ENCODE measurements around the gene CNGA3.
"Not testable (repeated sequence)": the region's sequence is repeated elsewhere in the genome, so short reads cannot be mapped to it uniquely, and the experiment has no call there.

CNGA3 gene

DNA sequence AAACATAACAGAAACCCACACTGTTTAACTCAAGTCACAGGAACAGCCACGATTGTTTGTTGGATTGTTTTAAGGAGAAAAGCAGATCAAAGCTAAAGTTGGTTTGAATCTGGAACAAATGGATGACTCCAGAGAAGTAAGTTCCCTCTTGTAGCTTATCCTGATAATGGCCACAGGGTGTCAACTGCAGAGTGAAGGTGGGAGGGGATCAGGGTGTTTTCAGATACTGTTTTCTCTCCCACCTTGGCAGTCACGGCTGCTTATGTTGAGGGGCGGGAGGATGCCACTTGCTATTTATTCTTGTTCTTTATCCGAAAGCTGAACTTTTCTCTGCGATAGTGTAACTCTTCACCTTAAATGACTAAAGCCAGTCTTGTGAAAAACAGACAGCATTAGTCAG, 61.9 kb downstream of the CNGA3 start (continued):
- TF ChIP-seq, protein P1, sequence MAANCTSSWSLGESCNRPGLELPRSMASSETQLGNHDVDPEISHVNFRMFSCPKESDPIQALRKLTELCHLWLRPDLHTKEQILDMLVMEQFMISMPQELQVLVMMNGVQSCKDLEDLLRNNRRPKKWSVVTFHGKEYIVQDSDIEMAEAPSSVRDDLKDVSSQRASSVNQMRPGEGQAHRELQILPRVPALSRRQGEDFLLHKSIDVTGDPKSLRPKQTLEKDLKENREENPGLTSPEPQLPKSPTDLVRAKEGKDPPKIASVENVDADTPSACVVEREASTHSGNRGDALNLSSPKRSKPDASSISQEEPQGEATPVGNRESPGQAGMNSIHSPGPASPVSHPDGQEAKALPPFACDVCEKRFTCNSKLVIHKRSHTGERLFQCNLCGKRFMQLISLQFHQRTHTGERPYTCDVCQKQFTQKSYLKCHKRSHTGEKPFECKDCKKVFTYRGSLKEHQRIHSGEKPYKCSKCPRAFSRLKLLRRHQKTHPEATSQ (tag by site-specific recombination; IDR thresholded peaks at IDR 0.05): no peak
- TF ChIP-seq ZNF654 (tag by site-specific recombination; IDR thresholded peaks at IDR 0.05; ENCODE audit: low read depth): no peak

DNA sequence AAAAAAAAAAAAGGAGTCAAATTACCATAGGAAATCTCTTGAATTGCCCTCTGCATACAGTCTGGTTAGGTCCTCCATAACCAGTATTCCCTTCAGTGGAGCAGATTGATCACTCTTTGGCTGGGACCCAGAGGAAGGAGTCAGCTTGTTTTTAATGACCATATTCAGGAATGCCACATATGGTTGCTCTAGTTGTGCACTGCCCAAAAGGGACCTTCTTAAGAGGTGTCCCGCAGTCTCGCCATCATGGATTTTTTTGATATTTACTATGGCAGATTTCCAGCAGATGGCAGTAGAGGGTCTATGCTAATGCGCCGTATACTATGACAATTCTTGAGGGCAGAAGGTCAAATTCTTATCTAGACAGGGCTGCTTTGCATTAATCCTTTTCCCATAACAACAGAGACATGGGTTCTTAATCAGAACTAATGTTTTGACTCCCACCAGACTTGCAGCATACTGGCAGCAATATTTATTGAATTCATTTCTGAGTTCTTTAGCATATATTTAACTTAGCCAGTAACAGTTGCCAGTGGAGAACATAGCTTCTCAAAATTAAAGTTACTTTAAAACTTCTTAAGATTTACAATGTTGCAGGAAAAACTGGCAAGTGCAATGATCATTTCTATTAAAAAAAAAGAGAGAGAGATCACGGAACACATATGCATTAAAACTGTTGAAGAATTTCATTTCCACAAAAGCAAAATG, 66.6 kb downstream of the CNGA3 start:
- Histone ChIP-seq H3K9me3 (ENCODE audit: control insufficient read depth, insufficient read depth, low read depth, low read length) (no peaks in the 10 kb centered on the region), H3K4me3 (ENCODE audit: low read depth, low read length) (no peak overlapping the region)

DNA sequence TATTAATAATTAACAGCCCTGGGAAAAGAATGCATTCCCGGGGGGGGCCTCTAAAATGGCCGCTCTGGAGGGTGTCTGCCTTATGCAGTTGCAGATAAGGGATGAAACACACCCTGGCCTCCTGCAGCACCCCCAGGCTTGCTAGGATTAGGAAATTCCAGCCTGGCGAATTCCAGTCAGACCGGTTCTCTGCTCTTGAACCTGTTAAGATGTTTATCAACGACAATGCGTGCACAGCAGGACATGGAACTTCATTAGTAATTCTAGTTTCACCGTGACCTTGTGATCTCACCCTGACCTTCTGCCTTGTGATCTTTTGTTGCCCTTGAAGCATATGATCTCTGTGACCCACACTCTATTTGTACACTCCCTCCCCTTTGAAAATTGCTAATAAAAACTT, 68.0 kb downstream of the CNGA3 start:
- H3K4me1 ChIP-seq (ENCODE audit: control insufficient read depth, insufficient read depth, low read length); H3K9me3 ChIP-seq (ENCODE audit: control insufficient read depth, insufficient read depth, low read depth, low read length); H3K4me3 ChIP-seq (ENCODE audit: low read depth, low read length); POLR2A ChIA-PET; H3K27ac ChIP-seq (ENCODE audit: extremely low read depth, low read depth, low read length); CTCF ChIA-PET; H3K36me3 ChIP-seq (ENCODE audit: control insufficient read depth in 2 of 2, insufficient read depth in 1 of 2, low read length in 2 of 2): not testable (repeated sequence)
- peak; percentile 6 for TF ChIP-seq SETDB1 (IDR thresholded peaks at IDR 0.05; ENCODE audit: insufficient read length, low read length)

More for the DNA sequence above, 66.6 kb downstream of the CNGA3 start:
- TF ChIP-seq ZNF654 (tag by site-specific recombination; IDR thresholded peaks at IDR 0.05; ENCODE audit: low read depth) (peak; percentile 65), GLI2 (tag by site-specific recombination; IDR thresholded peaks at IDR 0.05; ENCODE audit: borderline replicate concordance, low read depth) (no peak), ZNF335 (tag by site-specific recombination; conservative IDR thresholded peaks at IDR 0.05) (peak; percentile 31; the same call in 1 of the 2 replicates)
- TF ChIP-seq, protein P2, sequence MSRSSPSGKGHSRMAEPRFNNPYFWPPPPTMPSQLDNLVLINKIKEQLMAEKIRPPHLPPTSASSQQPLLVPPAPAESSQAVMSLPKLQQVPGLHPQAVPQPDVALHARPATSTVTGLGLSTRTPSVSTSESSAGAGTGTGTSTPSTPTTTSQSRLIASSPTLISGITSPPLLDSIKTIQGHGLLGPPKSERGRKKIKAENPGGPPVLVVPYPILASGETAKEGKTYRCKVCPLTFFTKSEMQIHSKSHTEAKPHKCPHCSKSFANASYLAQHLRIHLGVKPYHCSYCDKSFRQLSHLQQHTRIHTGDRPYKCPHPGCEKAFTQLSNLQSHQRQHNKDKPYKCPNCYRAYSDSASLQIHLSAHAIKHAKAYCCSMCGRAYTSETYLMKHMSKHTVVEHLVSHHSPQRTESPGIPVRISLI (tag by site-specific recombination; IDR thresholded peaks at IDR 0.05): peak; percentile 52; the same call in 1 of the 2 replicates
- TF ChIP-seq, protein P3, sequence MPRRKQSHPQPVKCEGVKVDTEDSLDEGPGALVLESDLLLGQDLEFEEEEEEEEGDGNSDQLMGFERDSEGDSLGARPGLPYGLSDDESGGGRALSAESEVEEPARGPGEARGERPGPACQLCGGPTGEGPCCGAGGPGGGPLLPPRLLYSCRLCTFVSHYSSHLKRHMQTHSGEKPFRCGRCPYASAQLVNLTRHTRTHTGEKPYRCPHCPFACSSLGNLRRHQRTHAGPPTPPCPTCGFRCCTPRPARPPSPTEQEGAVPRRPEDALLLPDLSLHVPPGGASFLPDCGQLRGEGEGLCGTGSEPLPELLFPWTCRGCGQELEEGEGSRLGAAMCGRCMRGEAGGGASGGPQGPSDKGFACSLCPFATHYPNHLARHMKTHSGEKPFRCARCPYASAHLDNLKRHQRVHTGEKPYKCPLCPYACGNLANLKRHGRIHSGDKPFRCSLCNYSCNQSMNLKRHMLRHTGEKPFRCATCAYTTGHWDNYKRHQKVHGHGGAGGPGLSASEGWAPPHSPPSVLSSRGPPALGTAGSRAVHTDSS (tag by site-specific recombination; IDR thresholded peaks at IDR 0.05): no peak
- POLR2A ChIA-PET: interaction anchor here (0.7 kb wide), 1 partner anchor 191 kb away, joined by 3 read pairs; no protein-coding TSS in a partner anchor
- Histone ChIP-seq H3K36me3 (ENCODE audit: control insufficient read depth in 2 of 2, insufficient read depth in 1 of 2, low read length in 2 of 2) (no peaks in the 10 kb centered on the region), H3K4me1 (ENCODE audit: control insufficient read depth, insufficient read depth, low read length) (no peaks in the 10 kb centered on the region), H3K27ac (ENCODE audit: extremely low read depth, low read depth, low read length) (no peak overlapping the region)
- CTCF ChIA-PET: interaction anchor here (0.6 to 2.0 kb wide), 26 partner anchors 10 to 428 kb away, joined by 3 to 8 read pairs (median 3); no protein-coding TSS in a partner anchor

DNA sequence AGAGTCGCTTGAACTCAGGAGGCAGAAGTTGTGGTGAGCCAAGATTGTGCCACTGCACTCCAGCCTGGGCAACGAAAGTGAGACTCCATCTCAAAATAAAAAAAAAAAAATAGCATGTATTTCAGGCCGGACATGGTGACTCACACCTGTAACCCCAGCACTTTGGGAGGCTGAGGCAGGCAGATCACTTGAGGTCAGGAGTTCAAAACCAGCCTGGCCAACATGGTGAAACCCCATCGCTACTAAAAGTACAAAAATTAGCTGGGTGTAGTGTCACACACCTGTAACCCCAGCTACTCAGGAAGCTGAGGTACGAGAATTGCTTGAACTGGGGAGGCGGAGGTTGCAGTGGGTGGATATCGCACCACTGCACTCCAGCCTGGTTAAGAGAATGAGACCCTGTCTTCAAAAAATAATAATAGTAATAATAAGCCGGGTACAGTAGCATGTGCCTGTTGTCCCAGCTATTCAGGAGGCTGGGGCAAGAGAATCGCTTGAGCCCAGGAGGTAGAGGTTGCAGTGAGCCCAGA, 69.5 kb downstream of the CNGA3 start:
- H3K4me1 ChIP-seq (ENCODE audit: control insufficient read depth, insufficient read depth, low read length); H3K36me3 ChIP-seq (ENCODE audit: control insufficient read depth in 2 of 2, insufficient read depth in 1 of 2, low read length in 2 of 2); H3K4me3 ChIP-seq (ENCODE audit: low read depth, low read length); POLR2A ChIA-PET; H3K9me3 ChIP-seq (ENCODE audit: control insufficient read depth, insufficient read depth, low read depth, low read length); H3K27ac ChIP-seq (ENCODE audit: extremely low read depth, low read depth, low read length): not testable (repeated sequence)
- CTCF ChIA-PET: interaction anchor here (0.6 to 0.9 kb wide), 6 partner anchors 9 to 676 kb away, joined by 3 to 4 read pairs (median 3); no protein-coding TSS in a partner anchor

DNA sequence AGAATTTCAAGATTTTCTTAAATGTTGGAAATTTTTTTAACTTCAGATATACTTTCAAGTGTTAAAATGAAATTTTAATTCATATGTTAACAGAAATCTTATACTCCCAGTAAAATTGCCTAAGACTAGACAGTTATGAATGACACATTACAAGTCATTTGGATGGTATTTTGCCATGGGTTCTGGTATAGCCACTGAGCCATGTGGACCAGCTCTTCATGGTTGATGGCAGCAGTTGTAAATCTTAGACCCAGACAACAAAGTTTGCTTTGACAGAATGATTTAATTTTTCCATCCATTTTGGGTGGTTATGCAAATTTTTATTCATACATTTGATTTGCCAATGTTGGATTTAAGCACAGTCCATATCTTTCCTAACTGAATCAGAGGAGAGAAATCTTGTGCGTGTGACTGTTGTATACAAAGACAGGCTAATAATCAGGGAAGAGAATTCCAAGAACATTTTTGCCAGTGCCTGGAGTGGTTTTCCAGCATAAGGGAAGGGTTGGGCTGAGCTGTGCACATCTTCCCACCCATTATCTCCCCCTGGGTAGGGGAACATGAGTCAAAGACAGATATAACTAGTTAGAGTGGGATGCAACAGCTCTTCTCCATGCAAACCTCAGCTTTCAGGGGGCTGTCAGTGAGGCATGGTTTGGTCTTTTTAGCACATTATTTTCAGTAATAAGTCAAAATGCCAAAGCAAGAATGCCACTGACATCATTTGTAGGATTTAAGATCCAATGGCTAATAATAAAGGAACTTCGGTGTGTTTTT, 70.3 kb downstream of the CNGA3 start:
- ChIA-PET CTCF (interaction anchor here (0.7 to 0.9 kb wide), 2 partner anchors 8 to 677 kb away, joined by 3 to 4 read pairs; no protein-coding TSS in a partner anchor), POLR2A (no interaction called here)
- TF ChIP-seq ZNF514 (tag by site-specific recombination; IDR thresholded peaks at IDR 0.05) (no peak), ZNF366 (tag by site-specific recombination; conservative IDR thresholded peaks at IDR 0.05) (no peak), SCRT2 (tag by site-specific recombination; IDR thresholded peaks at IDR 0.05) (no peak), SP3 (tag by site-specific recombination; IDR thresholded peaks at IDR 0.05) (no peak), ZNF624 (tag by site-specific recombination; IDR thresholded peaks at IDR 0.05) (no peak), ZNF24 (tag by site-specific recombination; IDR thresholded peaks at IDR 0.05) (no peak), ZNF530 (tag by site-specific recombination; IDR thresholded peaks at IDR 0.05; ENCODE audit: low read depth) (no peak), ZNF510 (tag by site-specific recombination; IDR thresholded peaks at IDR 0.05; ENCODE audit: insufficient replicate concordance) (no peak), ZNF677 (tag by site-specific recombination; IDR thresholded peaks at IDR 0.05) (no peak), ZNF311 (tag by site-specific recombination; IDR thresholded peaks at IDR 0.05; ENCODE audit: borderline replicate concordance) (no peak), OSR2 (tag by site-specific recombination; IDR thresholded peaks at IDR 0.05) (no peak)
- TF ChIP-seq, protein P1 (tag by site-specific recombination; IDR thresholded peaks at IDR 0.05): no peak
- Histone ChIP-seq H3K9me3 (ENCODE audit: control insufficient read depth, insufficient read depth, low read depth, low read length) (no peaks in the 10 kb centered on the region), H3K27ac (ENCODE audit: extremely low read depth, low read depth, low read length) (no peak overlapping the region), H3K4me3 (ENCODE audit: low read depth, low read length) (no peak overlapping the region), H3K36me3 (ENCODE audit: control insufficient read depth in 2 of 2, insufficient read depth in 1 of 2, low read length in 2 of 2) (no peaks in the 10 kb centered on the region), H3K4me1 (ENCODE audit: control insufficient read depth, insufficient read depth, low read length) (no peaks in the 10 kb centered on the region)
